Measurements from ENCODE around the gene GNAS. TPM values are rescaled to one million over a fixed set of nuclear protein-coding genes. Genes with fewer than 3 reads are reported as not detected.
A peak's percentile ranks its signal among the peaks of the same experiment; 100 is the strongest.
"Not testable (repeated sequence)": the region's sequence is repeated elsewhere in the genome, so short reads cannot be mapped to it uniquely, and the experiment has no call there.

The GNAS gene
- polyA plus RNA-seq, 10 donors: 3,040 to 3,735 (median 3,379) TPM

DNA sequence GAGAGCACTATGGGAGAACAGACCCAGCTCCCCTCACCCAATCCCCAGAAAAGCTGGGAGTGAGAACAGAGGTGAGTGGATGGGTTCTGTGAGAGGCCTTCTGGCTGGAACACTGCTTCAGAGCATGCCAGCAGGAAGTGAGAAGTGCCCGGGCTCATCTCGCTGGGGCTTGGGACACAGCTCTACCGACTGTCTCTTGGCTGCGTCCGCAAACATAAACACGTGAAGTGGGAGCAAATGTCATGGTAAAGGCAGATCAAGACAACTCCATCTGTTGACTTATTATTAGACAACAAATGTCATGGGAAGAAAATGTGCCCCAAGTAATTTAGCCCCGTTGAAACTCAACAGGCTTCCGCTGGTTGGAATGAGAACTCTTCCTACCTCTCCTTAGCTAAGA, 27.7 kb upstream of the GNAS start:
- DNase-seq: peak in 2 of 3 donors; percentile 39 to 66

GRCh38 chr20:58825450-58825849, 27.1 kb upstream of the GNAS start:
- DNase-seq: no peak

DNA sequence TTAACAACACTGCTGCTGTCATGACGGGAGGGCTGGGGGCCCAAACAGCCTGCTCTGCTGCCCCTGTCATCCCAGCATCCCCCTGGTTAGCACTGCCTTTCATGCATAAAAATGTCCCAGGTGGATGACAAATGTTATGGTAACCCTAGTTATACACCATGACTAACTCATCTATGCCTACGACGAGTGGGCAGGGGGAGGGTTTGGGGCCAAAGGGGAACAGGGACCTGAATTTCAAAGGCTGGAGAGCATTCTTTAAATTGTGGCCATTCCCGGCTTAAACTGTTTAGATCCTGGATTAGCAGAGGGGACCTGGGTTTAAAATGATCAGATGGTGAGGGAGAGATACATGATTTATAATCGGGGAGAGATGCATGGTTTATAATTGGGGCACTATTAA, 26.2 kb upstream of the GNAS start:
- no peak for DNase-seq

- peak in 1 of 3 donors; percentile 46 for DNase-seq
Measured at GRCh38 chr20:58828136-58828535, 24.4 kb upstream of the GNAS start.

GRCh38 chr20:58828804-58829203, 23.7 kb upstream of the GNAS start:
- DNase-seq: not testable (repeated sequence)

DNA sequence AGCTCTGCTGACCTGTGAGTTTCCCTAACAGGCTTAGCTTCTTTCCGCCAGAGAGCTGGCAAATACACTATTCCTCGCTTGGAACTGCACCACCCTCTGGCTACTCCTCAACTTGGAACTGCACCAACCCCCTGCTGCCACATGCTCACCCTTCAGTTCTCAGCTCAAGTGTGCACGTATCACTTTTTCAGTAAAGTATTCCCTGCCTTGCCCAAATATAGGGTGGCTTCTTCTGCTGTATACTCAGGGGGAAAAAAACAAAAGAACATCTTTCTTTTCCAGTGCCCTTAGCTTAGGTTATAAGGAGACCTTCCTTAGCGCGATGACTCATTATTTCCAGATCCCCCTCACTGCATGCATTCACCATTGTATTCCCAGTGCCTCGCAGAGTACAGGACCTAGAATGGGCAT, 23.0 kb upstream of the GNAS start:
- DNase-seq: peak; percentile 52 to 70 (median 64)

GRCh38 chr20:58832457-58832856, 20.1 kb upstream of the GNAS start:
- DNase-seq: no peak

GRCh38 chr20:58833921-58834320, 18.6 kb upstream of the GNAS start:
- no peak for DNase-seq

- no peak for DNase-seq
Measured at GRCh38 chr20:58835231-58835630, 17.3 kb upstream of the GNAS start.

DNA sequence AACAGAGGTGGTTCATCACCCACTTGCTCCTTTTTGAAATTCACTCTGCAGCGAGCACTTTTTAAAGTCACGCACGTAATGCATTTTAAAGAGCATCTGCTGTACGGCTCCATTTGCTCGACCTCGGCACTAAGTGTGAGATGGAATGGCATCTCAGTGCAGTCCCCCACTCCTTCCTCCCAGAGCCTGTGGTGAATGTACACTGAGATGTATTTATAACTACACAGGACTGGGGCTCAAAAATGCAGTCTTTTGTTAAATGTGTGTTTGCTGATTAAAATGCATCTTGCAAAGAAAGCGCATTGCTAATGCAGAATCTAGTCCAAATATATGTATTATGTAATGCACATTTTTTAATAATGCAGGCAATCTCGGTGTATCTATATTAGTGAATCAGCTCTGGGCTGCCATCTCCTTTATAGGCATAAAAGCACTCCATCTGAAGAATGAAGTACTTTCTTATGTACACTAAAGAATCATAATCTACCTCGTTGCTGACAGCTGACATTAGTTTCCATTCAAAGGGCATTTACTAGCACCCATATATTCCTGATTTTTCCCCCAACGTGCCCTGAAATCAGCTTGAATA, 15.8 kb upstream of the GNAS start:
- no peak for DNase-seq

DNA sequence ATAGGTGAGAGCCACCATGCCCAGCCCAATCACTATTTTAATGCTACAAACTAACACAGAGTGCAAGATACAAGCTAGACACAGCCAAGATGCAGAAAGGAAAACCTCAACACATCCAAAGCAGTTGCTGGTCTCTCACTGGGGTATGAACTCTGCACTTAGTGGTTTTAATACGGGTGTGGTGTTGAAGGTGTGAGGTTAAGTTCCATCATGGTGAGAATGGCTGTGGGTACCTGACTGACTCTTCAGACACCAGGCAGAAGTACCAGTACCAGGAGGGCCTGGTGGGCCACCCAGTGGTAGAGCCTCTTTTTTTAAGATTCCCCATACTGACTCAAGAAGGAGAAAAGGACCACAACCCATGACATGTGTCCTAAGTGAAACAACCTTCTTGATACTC, 14.8 kb upstream of the GNAS start:
- DNase-seq: no peak

GRCh38 chr20:58838174-58838573, 14.3 kb upstream of the GNAS start:
- DNase-seq: peak in 1 of 3 donors; percentile 50

GRCh38 chr20:58839474-58839874, 13.0 kb upstream of the GNAS start:
- DNase-seq: peak; percentile 55 to 87 (median 79)

DNA sequence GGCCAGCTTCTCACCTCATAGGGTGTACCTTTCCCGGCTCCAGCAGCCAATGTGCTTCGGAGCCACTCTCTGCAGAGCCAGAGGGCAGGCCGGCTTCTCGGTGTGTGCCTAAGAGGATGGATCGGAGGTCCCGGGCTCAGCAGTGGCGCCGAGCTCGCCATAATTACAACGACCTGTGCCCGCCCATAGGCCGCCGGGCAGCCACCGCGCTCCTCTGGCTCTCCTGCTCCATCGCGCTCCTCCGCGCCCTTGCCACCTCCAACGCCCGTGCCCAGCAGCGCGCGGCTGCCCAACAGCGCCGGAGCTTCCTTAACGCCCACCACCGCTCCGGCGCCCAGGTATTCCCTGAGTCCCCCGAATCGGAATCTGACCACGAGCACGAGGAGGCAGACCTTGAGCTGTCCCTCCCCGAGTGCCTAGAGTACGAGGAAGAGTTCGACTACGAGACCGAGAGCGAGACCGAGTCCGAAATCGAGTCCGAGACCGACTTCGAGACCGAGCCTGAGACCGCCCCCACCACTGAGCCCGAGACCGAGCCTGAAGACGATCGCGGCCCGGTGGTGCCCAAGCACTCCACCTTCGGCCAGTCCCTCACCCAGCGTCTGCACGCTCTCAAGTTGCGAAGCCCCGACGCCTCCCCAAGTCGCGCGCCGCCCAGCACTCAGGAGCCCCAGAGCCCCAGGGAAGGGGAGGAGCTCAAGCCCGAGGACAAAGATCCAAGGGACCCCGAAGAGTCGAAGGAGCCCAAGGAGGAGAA, 12.3 kb upstream of the GNAS start:
- no peak for DNase-seq

DNA sequence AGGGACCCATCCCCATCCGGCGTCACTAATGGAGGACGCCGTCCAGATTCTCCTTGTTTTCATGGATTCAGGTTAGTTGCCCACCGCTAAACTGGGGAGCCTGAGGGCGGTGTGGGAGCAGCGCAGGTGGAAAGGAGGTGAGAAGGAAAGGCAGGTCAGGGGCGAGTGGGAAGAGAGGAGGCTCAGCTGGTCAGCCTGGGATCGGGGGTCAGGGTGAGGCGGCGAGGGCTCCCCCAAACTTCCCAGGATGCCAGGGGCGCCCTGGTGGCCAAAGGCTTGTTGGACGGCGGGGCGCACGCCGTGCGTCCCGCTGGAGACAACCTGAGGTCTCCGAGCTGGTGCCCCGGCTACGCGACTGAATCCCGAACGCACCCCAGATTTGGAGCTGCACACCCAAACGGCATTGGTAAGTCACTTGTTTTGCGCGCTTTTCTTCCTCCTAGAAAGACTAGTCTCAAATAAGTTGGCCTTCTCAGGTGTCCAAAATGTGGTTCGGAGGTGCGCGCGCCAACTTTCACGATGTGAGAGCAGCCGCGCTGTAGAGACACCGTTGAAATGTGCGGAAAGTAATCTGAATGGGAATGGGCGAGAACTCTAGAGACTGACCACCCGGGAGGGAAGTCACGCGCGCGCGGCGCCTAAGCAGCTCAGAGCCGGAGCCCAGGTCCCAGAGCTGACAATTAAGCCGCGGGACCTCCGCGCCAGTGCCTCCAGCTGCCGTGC, 11.5 kb upstream of the GNAS start:
- DNase-seq: no peak

- no peak for DNase-seq
Measured at GRCh38 chr20:58841539-58842264, 10.8 kb upstream of the GNAS start.

GRCh38 chr20:58842276-58842675, 10.2 kb upstream of the GNAS start:
- DNase-seq: no peak

DNA sequence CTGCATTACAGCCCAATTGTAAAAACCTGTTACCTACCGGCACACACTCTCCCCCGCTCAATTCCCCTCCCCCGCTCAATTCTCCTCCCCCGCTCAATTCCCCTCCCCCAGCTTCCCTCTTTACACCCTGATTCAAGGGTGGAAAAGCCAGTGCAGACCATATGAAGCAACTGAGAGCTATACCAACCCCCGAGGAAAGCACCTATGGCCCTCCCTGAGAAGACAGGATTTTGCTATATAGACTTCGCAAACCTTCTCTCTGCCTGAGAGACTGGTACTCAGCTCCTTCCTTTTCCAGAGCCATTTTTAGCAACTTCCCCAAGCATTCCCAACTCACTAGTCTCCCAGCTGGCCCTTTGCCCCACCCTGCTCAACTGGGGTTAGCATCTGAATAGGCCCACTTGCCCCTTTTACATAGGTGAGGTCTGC, 9.4 kb upstream of the GNAS start:
- DNase-seq: no peak

- DNase-seq: no peak
Measured at GRCh38 chr20:58845706-58846105, 6.8 kb upstream of the GNAS start.

DNA sequence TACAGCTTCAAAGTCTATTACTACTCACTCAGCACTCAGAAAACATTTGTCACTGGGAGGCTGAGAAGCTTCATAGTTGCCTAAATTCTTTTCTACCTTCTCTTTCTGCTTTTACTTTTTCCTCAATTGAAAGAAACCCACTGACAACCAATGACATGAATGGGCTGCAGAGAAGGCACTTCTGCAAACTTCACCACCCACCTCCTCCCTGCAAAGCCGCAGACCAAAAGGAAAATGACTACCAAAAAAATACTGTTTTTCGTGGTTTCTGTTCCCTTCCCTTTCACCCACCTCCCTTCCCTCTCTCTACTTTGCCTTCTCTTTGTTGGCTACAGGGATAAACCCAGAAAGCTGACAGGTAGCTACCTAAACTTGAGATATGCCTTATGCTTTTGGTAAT, 5.1 kb upstream of the GNAS start:
- no peak for DNase-seq

DNA sequence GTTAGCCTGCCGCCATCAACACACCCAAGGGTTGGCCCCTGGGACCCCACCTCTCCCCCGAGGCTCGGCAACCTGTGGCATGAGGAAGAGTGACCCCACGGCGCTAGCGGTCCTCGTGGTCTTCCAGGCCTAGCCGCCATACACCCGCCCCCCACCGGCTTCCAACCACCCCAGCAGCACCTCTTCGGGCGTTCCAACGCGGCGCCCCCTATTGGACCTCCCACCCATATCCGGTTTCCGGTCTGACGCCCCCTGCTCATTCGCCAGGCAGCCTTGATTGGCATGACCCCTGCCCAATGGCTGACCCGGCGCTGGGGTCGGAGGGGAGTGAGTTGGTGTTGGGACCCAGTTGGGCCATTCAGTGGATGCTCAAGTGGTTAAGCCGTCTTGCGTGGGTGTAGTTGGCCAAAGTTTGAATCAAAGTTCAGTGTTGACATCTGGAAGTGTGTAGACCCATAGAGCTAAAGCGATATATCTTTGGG, 1.8 kb upstream of the GNAS start, which contains the start of gene GNAS-AS1:
Gene GNAS-AS1, minus strand, starts transcription at position 210 of the 482 bp plus-strand sequence.
- DNase-seq: peak; percentile 85 to 91 (median 88)

Measured in muscle of back (tissue), 11 donors.